GM21529 (cell line): Measurements from ENCODE around the gene CHTF18.

Experiments
- ATAC-seq: cut with Tn5 transposase; IDR thresholded peaks from one replicate; pipeline ENCODE4 v1.9.1; 2021; ENCODE audit not compliant: unreplicated experiment

CHTF18 gene

DNA sequence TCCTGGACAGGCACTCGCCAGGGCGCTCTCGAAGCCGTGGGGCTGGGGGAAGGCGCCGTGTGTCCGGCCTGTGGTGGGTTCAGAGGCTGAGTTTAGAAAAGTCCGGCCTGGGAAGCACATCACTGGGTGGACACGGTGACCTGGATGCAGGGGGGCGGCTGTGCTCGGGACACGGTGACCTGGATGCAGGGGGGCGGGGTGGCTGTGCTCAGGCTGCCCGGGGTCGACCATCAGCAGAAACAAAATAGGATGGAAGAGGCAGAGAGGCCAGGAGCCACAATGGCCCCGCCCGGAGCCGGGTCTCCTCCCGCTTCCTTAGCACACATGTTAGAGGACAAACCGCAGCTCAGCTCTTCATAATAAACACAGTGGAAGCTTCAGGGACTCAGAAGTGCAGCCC is 55.4 kb downstream of the CHTF18 start:
- ATAC-seq: no peak

DNA sequence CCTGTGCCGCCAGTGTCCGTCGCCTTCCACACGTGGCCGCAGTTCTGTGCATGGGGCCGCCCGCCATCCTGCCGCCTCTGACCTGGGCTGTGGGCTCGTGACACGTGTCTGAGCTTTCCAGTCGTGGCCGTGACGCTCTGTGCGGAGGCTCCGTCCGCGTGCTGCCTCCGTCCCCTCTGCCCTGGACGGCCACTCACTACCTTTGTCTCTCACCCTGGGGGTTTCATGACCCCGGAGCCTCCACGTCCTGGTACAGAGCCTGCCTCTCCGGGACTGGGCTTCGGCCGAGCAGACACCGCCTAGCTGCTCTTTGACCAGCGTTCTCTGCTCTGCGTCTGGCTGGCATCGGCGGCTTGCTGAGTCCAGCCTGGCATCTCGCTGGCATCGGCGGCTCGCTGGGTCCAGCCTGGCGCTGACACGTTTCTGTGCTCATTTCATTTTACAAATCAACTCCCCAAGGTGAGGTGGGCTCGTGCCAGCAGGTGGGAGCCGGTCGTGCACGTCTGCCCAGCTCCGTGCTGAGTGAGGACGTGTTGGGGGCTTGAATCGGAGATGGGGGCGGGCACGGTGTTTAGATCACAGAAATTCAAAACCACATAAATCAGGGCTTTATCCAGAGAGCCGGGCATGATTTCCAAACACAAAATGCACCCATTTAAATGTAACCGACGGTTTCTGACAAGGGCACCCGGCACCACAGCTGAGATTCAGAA is 56.4 kb downstream of the CHTF18 start:
- no peak for ATAC-seq

DNA sequence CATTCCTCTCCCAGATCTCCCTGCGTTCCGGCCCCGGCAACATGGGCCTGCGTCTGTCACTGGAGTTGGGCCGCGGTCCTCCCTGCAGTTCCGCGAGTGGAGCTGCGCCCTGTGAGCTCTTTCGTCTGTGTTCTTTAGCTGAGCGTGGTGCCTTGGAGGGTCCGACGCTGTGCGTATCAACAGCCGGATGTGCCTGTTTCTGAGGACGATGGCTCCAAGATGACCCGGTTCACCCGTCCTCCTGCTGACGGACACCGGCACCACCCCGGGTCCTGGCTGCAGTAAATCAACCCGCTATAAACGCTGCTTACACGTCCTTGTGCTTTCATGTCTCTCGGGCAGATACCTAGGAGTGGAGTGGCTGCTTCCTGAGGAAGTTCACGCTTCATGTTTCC is 56.9 kb downstream of the CHTF18 start:
- no peak for ATAC-seq

DNA sequence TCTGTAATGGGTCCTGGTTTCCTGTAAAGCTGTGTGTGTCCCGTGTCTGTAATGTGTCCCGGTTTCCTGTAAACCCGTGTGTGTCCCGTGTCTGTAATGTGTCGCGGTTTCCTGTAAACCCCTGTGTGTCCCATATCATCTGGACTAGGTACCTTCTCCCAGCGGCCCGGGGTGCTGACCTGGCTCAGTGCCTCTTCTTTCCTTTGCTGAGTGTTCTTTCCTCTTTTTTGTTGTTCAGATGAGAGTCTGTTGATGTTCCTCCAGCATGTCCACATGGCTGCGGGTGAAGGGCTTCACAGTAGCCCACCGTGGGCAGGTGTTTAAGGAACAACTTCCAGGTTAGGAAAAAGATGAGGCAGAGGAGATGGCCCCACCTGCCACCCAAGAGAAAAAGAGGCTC is 58.7 kb downstream of the CHTF18 start:
- no peak for ATAC-seq
